8988T (cell line): ENCODE data around the gene GRHL1.
"Not testable (repeated sequence)": the region's sequence is repeated elsewhere in the genome, so short reads cannot be mapped to it uniquely, and the experiment has no call there.

Source experiments
- DNase-seq: peaks from one replicate; pipeline ENCODE4 v3.0.0; 2011

The GRHL1 gene

DNA sequence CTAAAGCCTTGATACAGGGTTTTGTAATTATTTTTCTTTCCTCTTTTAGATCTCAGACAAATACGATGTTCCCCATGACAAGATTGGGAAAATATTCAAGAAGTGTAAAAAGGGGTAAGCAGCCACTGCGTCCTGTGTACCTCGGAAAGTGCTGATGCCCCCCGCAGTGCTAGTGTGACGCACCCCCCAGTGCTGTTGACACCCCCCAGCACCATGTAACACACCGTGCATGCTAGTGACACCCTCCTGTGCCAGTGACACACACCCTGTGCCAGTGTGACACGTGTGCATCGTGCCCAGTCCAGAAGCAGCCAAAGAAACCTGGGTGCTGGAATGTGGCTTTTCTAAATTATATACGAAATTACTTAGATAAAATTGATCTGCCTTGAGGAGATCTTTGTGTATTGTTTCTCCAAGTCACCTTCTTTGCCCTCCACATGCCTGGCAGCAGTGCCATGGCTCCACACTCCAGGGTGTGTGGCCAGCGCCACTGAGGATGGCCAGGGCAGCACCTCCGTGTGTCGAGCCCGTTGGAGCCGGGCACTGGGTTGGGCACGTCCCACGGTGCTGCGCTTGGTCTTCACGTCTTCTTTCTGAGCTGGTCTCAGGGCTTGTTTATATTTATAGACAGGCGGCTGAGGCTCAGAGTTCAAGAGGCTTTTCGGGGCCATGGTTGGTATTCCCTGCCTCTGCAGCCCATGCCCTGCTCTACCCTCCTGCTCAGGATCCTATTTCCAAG is 47.6 kb downstream of the GRHL1 start:
- no peak for DNase-seq

- no peak for DNase-seq
These were observed 48.2 kb downstream of the GRHL1 start for GRCh38 chr2:9999693-10000092.

GRCh38 chr2:10000541-10000940 is 49.0 kb downstream of the GRHL1 start:
- DNase-seq, result no peak

GRCh38 chr2:10001586-10001985 is 50.1 kb downstream of the GRHL1 start:
- DNase-seq, result no peak

GRCh38 chr2:10002109-10002508 is 50.6 kb downstream of the GRHL1 start:
- no peak for DNase-seq

DNA sequence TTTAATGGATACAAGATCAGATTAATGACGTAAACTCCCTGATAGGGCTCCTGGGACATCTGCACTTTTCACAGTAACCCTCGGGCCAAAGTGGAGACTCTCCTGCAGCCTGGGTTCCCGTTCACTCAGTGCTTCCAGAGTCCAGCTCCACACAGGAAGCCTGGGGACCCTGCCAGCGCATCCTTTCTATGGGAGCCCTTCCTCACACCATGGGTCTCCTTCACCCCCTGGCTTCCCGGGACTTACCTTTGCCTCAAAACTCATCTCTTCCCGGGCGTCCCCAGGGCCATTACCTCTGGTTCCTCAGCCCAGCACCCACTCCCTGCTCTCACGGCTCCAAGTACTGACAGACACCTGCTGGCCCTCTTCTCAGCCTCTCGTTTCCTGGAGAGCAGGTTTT is 51.2 kb downstream of the GRHL1 start:
- no peak for DNase-seq

GRCh38 chr2:10003206-10004125 is 52.0 kb downstream of the GRHL1 start:
- no peak for DNase-seq

DNA sequence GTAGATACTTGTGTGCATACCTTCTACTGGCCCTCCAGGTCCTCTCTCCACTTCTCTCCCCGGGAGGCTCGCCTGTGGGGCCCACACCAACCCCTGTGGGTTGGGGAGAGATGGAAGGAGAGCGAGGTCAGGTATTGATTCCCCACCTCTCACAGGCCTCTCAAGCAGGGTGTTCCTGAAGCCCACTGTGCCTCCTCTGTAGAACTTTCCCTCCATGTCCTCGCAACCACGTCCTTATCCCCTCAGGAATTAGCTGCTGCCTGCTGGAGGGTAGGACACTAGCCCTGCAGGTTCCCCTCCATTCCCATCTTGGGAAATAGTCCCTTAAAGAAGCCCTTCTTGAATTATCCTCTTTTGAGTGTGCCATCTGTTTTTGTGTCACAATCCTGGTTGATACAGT is 52.9 kb downstream of the GRHL1 start:
- no peak for DNase-seq

- no peak for DNase-seq
These were observed 53.3 kb downstream of the GRHL1 start for GRCh38 chr2:10004836-10005235.

GRCh38 chr2:10005461-10006235 is 54.2 kb downstream of the GRHL1 start:
- DNase-seq, result no peak

- no peak for DNase-seq
These were observed 55.0 kb downstream of the GRHL1 start for GRCh38 chr2:10006236-10007161.

DNA sequence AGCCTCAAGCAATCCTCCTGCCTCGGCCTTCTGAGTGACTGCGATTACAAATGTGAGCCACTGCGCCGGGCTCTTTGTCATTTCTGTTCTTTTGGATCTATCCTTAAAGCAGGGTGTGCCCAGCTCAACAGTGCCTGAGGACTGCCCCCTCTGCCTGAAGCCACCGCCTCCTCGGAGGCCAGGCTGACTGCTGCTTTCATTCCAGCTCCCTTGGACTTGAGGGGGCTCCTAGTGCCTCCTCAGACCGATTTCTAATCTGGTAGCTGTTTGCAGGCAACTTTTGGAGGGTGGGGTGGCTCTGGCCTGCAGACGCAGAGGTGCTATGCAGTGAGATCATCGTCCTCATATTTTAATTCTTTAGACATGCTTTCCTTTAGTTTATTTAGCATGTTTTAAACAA is 55.9 kb downstream of the GRHL1 start:
- no peak for DNase-seq

DNA sequence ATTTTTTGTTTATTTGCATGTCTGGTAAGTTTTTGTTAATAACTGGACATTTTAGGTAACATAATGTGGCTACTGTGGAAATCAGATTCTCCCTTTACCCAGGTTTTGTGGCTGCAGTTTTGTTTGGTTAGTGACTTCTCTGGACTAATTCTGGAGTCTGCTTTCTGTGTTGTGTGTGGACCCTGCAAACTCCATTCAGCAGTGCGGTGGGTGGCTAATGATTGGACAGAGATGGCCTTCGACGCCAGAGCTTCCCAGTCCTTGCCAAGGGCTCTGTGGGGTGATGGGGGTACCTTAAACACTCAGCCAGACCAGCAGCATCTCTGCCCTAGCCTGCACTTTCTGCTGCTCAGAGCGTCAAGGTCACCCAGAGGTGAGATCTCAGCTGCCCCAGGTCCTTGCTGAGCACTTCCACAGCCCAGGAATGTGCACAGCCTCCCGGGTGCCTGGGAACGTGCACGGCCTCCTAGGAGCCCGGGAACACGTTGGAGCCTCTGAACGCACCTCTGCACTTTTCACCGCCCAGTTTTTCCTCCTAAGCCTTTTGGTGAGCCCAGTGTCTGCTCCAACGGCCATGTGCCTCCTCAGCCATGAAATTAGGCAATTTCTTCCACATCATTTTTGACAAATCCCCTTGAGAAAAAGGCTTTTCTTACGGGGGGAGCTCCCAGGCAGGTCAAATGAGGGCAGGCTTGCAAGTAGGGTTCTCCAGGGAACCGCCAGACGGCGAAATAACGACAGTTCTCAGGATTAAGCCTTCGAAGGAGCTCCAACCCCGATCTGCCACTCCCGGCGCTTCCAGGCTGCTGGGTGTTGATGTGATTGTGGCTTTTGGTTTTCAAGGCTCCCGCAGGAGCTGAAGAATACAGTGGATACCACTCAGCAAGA is 56.7 kb downstream of the GRHL1 start:
- no peak for DNase-seq

DNA sequence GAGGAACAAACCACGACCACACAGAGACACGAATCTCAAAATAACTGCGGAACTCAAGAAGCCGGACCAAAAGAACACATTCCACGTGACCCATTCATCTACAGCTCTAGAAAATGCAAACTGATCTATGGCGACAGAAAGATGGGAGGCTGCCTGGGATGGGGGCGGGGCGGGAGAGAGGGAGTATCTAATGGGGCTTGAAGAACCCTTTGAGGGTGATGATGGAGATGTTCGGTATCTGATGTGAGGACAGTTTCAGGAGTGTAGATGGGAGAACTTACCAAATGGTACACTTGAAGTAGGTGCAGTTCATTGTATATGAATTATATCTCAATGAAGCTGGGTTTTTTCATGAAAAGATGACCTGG is 57.3 kb downstream of the GRHL1 start:
- no peak for DNase-seq

GRCh38 chr2:10009271-10009810 is 57.8 kb downstream of the GRHL1 start:
- no peak for DNase-seq

- DNase-seq, result no peak
These were observed 58.6 kb downstream of the GRHL1 start for GRCh38 chr2:10009811-10010781.

- DNase-seq, result not testable (repeated sequence)
These were observed 59.5 kb downstream of the GRHL1 start for GRCh38 chr2:10010861-10011605.

- DNase-seq, result not testable (repeated sequence)
These were observed 60.3 kb downstream of the GRHL1 start for GRCh38 chr2:10011606-10012325.
